ENCODE measurements around the gene CFLAR. TPM values are rescaled to one million over a fixed set of nuclear protein-coding genes. Genes with fewer than 3 reads are reported as not detected.
A peak's percentile ranks its signal among the peaks of the same experiment; 100 is the strongest.

Gene CFLAR
- total and polyA plus RNA-seq, 2 of the 13 experiments (the other 11 are each of a cell fraction or from before 2014, with no cell fraction given) = 43.8 to 92.1 TPM

DNA sequence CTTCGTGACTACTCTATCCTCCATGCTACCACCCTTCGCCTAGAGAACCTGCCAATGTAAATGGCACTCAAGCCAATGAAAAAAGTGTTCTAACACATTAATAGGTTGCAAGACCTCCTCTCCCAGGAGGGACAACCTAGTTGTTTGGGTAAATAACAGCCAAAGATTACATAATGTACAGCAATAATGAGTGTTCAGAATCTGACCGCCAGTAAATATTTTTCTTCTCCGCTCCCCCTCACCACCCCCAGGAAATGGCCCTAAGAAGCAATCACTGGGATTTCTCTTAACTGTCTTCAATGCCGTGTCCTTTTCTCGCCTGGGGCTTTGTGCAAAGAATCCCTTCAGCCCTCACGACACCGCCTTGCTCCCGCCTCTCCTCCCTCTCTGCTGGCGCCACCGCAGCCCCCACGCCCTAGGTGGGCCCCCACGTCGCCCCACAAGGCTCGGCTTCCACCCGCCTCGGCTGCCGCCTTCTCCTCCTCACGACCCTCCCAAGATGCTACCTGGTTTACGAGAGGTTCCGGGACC is 45.0 kb upstream of the CFLAR start (continued):
- TF ChIP-seq, protein P1, sequence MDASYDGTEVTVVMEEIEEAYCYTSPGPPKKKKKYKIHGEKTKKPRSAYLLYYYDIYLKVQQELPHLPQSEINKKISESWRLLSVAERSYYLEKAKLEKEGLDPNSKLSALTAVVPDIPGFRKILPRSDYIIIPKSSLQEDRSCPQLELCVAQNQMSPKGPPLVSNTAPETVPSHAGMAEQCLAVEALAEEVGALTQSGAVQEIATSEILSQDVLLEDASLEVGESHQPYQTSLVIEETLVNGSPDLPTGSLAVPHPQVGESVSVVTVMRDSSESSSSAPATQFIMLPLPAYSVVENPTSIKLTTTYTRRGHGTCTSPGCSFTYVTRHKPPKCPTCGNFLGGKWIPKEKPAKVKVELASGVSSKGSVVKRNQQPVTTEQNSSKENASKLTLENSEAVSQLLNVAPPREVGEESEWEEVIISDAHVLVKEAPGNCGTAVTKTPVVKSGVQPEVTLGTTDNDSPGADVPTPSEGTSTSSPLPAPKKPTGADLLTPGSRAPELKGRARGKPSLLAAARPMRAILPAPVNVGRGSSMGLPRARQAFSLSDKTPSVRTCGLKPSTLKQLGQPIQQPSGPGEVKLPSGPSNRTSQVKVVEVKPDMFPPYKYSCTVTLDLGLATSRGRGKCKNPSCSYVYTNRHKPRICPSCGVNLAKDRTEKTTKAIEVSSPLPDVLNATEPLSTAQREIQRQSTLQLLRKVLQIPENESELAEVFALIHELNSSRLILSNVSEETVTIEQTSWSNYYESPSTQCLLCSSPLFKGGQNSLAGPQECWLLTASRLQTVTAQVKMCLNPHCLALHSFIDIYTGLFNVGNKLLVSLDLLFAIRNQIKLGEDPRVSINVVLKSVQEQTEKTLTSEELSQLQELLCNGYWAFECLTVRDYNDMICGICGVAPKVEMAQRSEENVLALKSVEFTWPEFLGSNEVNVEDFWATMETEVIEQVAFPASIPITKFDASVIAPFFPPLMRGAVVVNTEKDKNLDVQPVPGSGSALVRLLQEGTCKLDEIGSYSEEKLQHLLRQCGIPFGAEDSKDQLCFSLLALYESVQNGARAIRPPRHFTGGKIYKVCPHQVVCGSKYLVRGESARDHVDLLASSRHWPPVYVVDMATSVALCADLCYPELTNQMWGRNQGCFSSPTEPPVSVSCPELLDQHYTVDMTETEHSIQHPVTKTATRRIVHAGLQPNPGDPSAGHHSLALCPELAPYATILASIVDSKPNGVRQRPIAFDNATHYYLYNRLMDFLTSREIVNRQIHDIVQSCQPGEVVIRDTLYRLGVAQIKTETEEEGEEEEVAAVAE (CRISPR knock-in tag; IDR thresholded peaks at IDR 0.05; ENCODE audit: borderline replicate concordance) = no peak
- no peak for TF ChIP-seq ZNF101 (CRISPR knock-in tag; IDR thresholded peaks at IDR 0.05; ENCODE audit: borderline replicate concordance, low read depth)
- TF ChIP-seq, protein P2, sequence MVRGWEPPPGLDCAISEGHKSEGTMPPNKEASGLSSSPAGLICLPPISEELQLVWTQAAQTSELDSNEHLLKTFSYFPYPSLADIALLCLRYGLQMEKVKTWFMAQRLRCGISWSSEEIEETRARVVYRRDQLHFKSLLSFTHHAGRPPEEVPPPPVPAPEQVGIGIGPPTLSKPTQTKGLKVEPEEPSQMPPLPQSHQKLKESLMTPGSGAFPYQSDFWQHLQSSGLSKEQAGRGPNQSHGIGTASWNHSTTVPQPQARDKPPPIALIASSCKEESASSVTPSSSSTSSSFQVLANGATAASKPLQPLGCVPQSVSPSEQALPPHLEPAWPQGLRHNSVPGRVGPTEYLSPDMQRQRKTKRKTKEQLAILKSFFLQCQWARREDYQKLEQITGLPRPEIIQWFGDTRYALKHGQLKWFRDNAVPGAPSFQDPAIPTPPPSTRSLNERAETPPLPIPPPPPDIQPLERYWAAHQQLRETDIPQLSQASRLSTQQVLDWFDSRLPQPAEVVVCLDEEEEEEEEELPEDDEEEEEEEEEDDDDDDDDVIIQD (CRISPR knock-in tag; IDR thresholded peaks at IDR 0.05; ENCODE audit: low read depth) = no peak
- no peak for TF ChIP-seq KLF9 (CRISPR knock-in tag; IDR thresholded peaks at IDR 0.05; ENCODE audit: low read depth)
- TF ChIP-seq ZNF44 (CRISPR knock-in tag; IDR thresholded peaks at IDR 0.05) = no peak
- no peak for TF ChIP-seq ZNF772 (CRISPR knock-in tag; IDR thresholded peaks at IDR 0.05)
- TF ChIP-seq MTF1 (CRISPR knock-in tag; IDR thresholded peaks at IDR 0.05) = no peak
- no peak for TF ChIP-seq ZNF550 (CRISPR knock-in tag; IDR thresholded peaks at IDR 0.05; ENCODE audit: borderline replicate concordance)
- 0 out of 2 replicates have a peak, but pooled peaks have one; percentile 22 for TF ChIP-seq ZNF816 (CRISPR knock-in tag; IDR thresholded peaks at IDR 0.05; ENCODE audit: borderline replicate concordance)
- TF ChIP-seq, protein P3, sequence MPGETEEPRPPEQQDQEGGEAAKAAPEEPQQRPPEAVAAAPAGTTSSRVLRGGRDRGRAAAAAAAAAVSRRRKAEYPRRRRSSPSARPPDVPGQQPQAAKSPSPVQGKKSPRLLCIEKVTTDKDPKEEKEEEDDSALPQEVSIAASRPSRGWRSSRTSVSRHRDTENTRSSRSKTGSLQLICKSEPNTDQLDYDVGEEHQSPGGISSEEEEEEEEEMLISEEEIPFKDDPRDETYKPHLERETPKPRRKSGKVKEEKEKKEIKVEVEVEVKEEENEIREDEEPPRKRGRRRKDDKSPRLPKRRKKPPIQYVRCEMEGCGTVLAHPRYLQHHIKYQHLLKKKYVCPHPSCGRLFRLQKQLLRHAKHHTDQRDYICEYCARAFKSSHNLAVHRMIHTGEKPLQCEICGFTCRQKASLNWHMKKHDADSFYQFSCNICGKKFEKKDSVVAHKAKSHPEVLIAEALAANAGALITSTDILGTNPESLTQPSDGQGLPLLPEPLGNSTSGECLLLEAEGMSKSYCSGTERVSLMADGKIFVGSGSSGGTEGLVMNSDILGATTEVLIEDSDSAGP (CRISPR knock-in tag; IDR thresholded peaks at IDR 0.05; ENCODE audit: borderline replicate concordance) = no peak
- TF ChIP-seq FIP1L1 (IDR thresholded peaks at IDR 0.05; ENCODE audit: borderline replicate concordance, insufficient read depth, low read depth, low read length) = no peak
- TF ChIP-seq RFXAP (CRISPR knock-in tag; IDR thresholded peaks at IDR 0.05; ENCODE audit: borderline replicate concordance) = no peak
- no peak for TF ChIP-seq HNRNPH1 (optimal IDR thresholded peaks at IDR 0.05; ENCODE audit: low read depth, low read length)
- TF ChIP-seq PRMT3 (CRISPR knock-in tag; IDR thresholded peaks at IDR 0.05; ENCODE audit: borderline replicate concordance, low read depth) = no peak
- TF ChIP-seq, protein P4, sequence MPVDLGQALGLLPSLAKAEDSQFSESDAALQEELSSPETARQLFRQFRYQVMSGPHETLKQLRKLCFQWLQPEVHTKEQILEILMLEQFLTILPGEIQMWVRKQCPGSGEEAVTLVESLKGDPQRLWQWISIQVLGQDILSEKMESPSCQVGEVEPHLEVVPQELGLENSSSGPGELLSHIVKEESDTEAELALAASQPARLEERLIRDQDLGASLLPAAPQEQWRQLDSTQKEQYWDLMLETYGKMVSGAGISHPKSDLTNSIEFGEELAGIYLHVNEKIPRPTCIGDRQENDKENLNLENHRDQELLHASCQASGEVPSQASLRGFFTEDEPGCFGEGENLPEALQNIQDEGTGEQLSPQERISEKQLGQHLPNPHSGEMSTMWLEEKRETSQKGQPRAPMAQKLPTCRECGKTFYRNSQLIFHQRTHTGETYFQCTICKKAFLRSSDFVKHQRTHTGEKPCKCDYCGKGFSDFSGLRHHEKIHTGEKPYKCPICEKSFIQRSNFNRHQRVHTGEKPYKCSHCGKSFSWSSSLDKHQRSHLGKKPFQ (CRISPR knock-in tag; IDR thresholded peaks at IDR 0.05; ENCODE audit: insufficient replicate concordance) = peak; percentile 33
- TF ChIP-seq SSRP1 (CRISPR knock-in tag; IDR thresholded peaks at IDR 0.05) = no peak
- no peak for TF ChIP-seq ZNF343 (CRISPR knock-in tag; IDR thresholded peaks at IDR 0.05)
- no peak for TF ChIP-seq HDAC6 (IDR thresholded peaks at IDR 0.05; ENCODE audit: low read depth, low read length)
- no peak for TF ChIP-seq ZNF282 (IDR thresholded peaks at IDR 0.05; ENCODE audit: partially characterized antibody)
- TF ChIP-seq, protein P5, sequence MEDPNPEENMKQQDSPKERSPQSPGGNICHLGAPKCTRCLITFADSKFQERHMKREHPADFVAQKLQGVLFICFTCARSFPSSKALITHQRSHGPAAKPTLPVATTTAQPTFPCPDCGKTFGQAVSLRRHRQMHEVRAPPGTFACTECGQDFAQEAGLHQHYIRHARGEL (CRISPR knock-in tag; IDR thresholded peaks at IDR 0.05) = no peak
- TF ChIP-seq HOXA3 (CRISPR knock-in tag; IDR thresholded peaks at IDR 0.05) = no peak
